ENCODE results near the gene CAV3. TPM values are rescaled to one million over a fixed set of nuclear protein-coding genes. Genes with fewer than 3 reads are reported as not detected.

CAV3 gene
- polyA plus RNA-seq, 3 donors, result not detected

- Mint-ChIP-seq H3K9me3 (peaks cover 0 to 8% (median 4%) of the 10 kb centered on the region in 7 donors), H3K27me3 (ENCODE audit: low read depth in 3 of 3) (peaks cover 41 to 55% (median 50%) of the 10 kb centered on the region in 3 donors), H3K27ac (peak within 1 kb of the TSS in 1 of 7 donors; percentile 54), H3K36me3 (no peaks in the 10 kb centered on the region), H3K4me3 (peak within 1 kb of the TSS; percentile 41 to 86), H3K4me1 (peaks cover 13% of the 10 kb centered on the region)
- Histone ChIP-seq H3K9ac (ENCODE audit: insufficient read depth, low read length, poor library complexity, severe bottlenecking) (no peak within 1 kb of the TSS), H3K79me2 (ENCODE audit: insufficient read depth, low read length) (no peaks in the 10 kb centered on the region), H3K27me3 (ENCODE audit: control insufficient read depth in 2 of 2, insufficient read depth in 2 of 2, low read length in 2 of 2) (peaks cover 25 to 45% of the 10 kb centered on the region in 2 donors), H4K20me1 (ENCODE audit: insufficient read depth, low read length) (no peaks in the 10 kb centered on the region), H3K36me3 (replicated peaks in 1 of 2; ENCODE audit: control insufficient read depth in 1 of 2, insufficient read depth in 2 of 2, low read length in 2 of 2) (no peaks in the 10 kb centered on the region), H2AFZ (ENCODE audit: insufficient read depth, low read depth, low read length, poor library complexity, severe bottlenecking) (no peak within 1 kb of the TSS), H3K9me3 (replicated peaks in 1 of 2; ENCODE audit: control insufficient read depth in 1 of 2, insufficient read depth in 1 of 2, low read length in 2 of 2) (no peaks in the 10 kb centered on the region), H3K4me3 (replicated peaks in 1 of 3; ENCODE audit: low read depth in 2 of 3, low read length in 3 of 3) (peak within 1 kb of the TSS in 1 of 3 experiments; percentile 24), H3K4me1 (ENCODE audit: control insufficient read depth in 1 of 2, insufficient read depth in 2 of 2, low read length in 2 of 2) (peaks cover 9% of the 10 kb centered on the region in 2 donors), H3K4me2 (replicated peaks; ENCODE audit: extremely low read depth, low read length, poor library complexity, severe bottlenecking) (peak within 1 kb of the TSS; percentile 44), H3K27ac (ENCODE audit: low read depth in 1 of 2, low read length in 2 of 2) (no peak within 1 kb of the TSS)
- TF ChIP-seq, protein P1, sequence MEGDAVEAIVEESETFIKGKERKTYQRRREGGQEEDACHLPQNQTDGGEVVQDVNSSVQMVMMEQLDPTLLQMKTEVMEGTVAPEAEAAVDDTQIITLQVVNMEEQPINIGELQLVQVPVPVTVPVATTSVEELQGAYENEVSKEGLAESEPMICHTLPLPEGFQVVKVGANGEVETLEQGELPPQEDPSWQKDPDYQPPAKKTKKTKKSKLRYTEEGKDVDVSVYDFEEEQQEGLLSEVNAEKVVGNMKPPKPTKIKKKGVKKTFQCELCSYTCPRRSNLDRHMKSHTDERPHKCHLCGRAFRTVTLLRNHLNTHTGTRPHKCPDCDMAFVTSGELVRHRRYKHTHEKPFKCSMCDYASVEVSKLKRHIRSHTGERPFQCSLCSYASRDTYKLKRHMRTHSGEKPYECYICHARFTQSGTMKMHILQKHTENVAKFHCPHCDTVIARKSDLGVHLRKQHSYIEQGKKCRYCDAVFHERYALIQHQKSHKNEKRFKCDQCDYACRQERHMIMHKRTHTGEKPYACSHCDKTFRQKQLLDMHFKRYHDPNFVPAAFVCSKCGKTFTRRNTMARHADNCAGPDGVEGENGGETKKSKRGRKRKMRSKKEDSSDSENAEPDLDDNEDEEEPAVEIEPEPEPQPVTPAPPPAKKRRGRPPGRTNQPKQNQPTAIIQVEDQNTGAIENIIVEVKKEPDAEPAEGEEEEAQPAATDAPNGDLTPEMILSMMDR (IDR thresholded peaks at IDR 0.05), result peak; percentile 98
- intact Hi-C loops (cut with micrococcal nuclease), result no loop called here
- WGBS (ENCODE audit: insufficient coverage), result 7% methylated on average over 50 of the region's 53 CpGs
- DNase-seq, result peak in 1 of 3 donors; percentile 16
Measured at GRCh38 chr3:8769088-8769822, 35.7 kb downstream of the CAV3 start, which contains the start of gene OXTR. Gene OXTR, minus strand, starts transcription at chr3:8769613. Its CDS starts 1,426 bp downstream, at chr3:8768187.

- H3K4me3 Mint-ChIP-seq, result no peak overlapping the region
- Histone ChIP-seq H3K27ac (ENCODE audit: low read depth in 1 of 2, low read length in 2 of 2) (no peak overlapping the region), H3K79me2 (ENCODE audit: insufficient read depth, low read length) (no peaks in the 10 kb centered on the region), H3K27me3 (ENCODE audit: control insufficient read depth in 2 of 2, insufficient read depth in 2 of 2, low read length in 2 of 2) (peaks cover 15 to 20% of the 10 kb centered on the region in 2 donors), H3K36me3 (replicated peaks in 1 of 2; ENCODE audit: control insufficient read depth in 1 of 2, insufficient read depth in 2 of 2, low read length in 2 of 2) (no peaks in the 10 kb centered on the region), H4K20me1 (ENCODE audit: insufficient read depth, low read length) (no peaks in the 10 kb centered on the region), H3K9me3 (replicated peaks in 1 of 2; ENCODE audit: control insufficient read depth in 1 of 2, insufficient read depth in 1 of 2, low read length in 2 of 2) (no peaks in the 10 kb centered on the region), H3K9ac (ENCODE audit: insufficient read depth, low read length, poor library complexity, severe bottlenecking) (no peak overlapping the region), H3K4me1 (ENCODE audit: control insufficient read depth in 1 of 2, insufficient read depth in 2 of 2, low read length in 2 of 2) (peaks cover 3% of the 10 kb centered on the region in 2 donors), H3K4me3 (replicated peaks in 1 of 3; ENCODE audit: low read depth in 2 of 3, low read length in 3 of 3) (no peak overlapping the region), H2AFZ (ENCODE audit: insufficient read depth, low read depth, low read length, poor library complexity, severe bottlenecking) (no peak overlapping the region), H3K4me2 (replicated peaks; ENCODE audit: extremely low read depth, low read length, poor library complexity, severe bottlenecking) (no peak overlapping the region)
- WGBS (ENCODE audit: insufficient coverage), result 88% methylated on average over 5 of the region's 5 CpGs
- peaks cover 7% of the 10 kb centered on the region for H3K4me1 Mint-ChIP-seq
- DNase-seq, result no peak
- peaks cover 15 to 26% (median 20%) of the 10 kb centered on the region in 3 donors for H3K27me3 Mint-ChIP-seq (ENCODE audit: low read depth in 3 of 3)
- TF ChIP-seq, protein P1 (IDR thresholded peaks at IDR 0.05), result no peak
- peaks cover 0 to 3% (median 0%) of the 10 kb centered on the region in 7 donors for H3K9me3 Mint-ChIP-seq
- peak overlapping the region in 1 of 7 donors; percentile 26 for H3K27ac Mint-ChIP-seq
- no peaks in the 10 kb centered on the region for H3K36me3 Mint-ChIP-seq
- intact Hi-C loops (cut with micrococcal nuclease), result no loop called here
Measured at GRCh38 chr3:8773941-8774542, 40.4 kb downstream of the CAV3 start.

Measured in CD14-positive monocyte (primary cell).